A673 (cell line): Measurements from ENCODE around the gene GCGR. TPM values are rescaled to one million over a fixed set of nuclear protein-coding genes. Genes with fewer than 3 reads are reported as not detected.

Experiments used
- BruUV-seq: library from RNA; stranded (reverse); fragments of 400-500 nt; replicated peaks from 2 replicates; lab custom pipeline; 2021; lab: Mats Ljungman, UMichigan
- CTCF ChIA-PET: fragments of 300-600 bp; sonication (Branson Sonifier 250); formaldehyde crosslinking; loops from one replicate; lab custom pipeline; 2022; ENCODE audit warnings: antibody characterized with exemption; lab: Charles Lee
- POLR2A ChIA-PET: fragments of 300-600 bp; sonication (Branson Sonifier 250); formaldehyde crosslinking; loops from one replicate; lab custom pipeline; 2022; ENCODE audit warnings: antibody characterized with exemption; ENCODE audit not compliant: low non-redundant PET; lab: Charles Lee
- DNase-seq: peaks from one replicate; pipeline ENCODE4 v3.0.0-alpha.2; 2015; ENCODE audit warnings: low spot score
- H3K27ac ChIP-seq: fragments of 200-600 bp; sonication (generic); 2 replicates; pipeline ENCODE4 v1.5.1; 2016; ENCODE audit warnings: mixed run types, low read depth, mild to moderate bottlenecking, mixed read lengths, antibody characterized with exemption, low read length; ENCODE audit not compliant: poor library complexity, severe bottlenecking
- H3K27me3 ChIP-seq: fragments of 200-600 bp; sonication (generic); replicated peaks from 2 replicates; pipeline ENCODE4 v1.6.1; 2017; ENCODE audit warnings: mixed run types, low read depth, mild to moderate bottlenecking, mixed read lengths, antibody characterized with exemption, low read length; ENCODE audit not compliant: insufficient read depth, poor library complexity
- H3K36me3 ChIP-seq: fragments of 200-600 bp; sonication (generic); 2 replicates; pipeline ENCODE4 v1.6.1; 2016; ENCODE audit warnings: mixed run types, mild to moderate bottlenecking, mixed read lengths, antibody characterized with exemption, low read length; ENCODE audit not compliant: insufficient read depth, poor library complexity, severe bottlenecking
- H3K4me1 ChIP-seq: fragments of 200-600 bp; sonication (generic); 2 replicates; pipeline ENCODE4 v1.6.1; 2017; ENCODE audit warnings: mixed run types, mild to moderate bottlenecking, mixed read lengths, antibody characterized with exemption, low read length; ENCODE audit not compliant: insufficient read depth, poor library complexity, severe bottlenecking
- H3K4me3 ChIP-seq: fragments of 200-600 bp; sonication (generic); 2 replicates; pipeline ENCODE4 v1.5.1; 2016; ENCODE audit warnings: low read depth, mixed run types, mild to moderate bottlenecking, mixed read lengths, low read length; ENCODE audit not compliant: poor library complexity, severe bottlenecking
- H3K9me3 ChIP-seq: fragments of 200-600 bp; sonication (generic); 2 replicates; pipeline ENCODE4 v1.6.1; 2016; ENCODE audit warnings: mixed run types, low read depth, mild to moderate bottlenecking, mixed read lengths, antibody characterized with exemption, low read length; ENCODE audit not compliant: poor library complexity, severe bottlenecking
- EZH2 ChIP-seq: fragments of 200-600 bp; sonication (generic); IDR thresholded peaks from 2 replicates; pipeline ENCODE4 v1.6.1; 2017; ENCODE audit warnings: borderline replicate concordance, low read depth, mild to moderate bottlenecking, mixed read lengths, antibody characterized with exemption, low read length; ENCODE audit not compliant: poor library complexity, severe bottlenecking
- intact Hi-C: fragments of 100-400 bp; cut with micrococcal nuclease; formaldehyde crosslinking; loops from one replicate; pipeline ENCODE4 v1.10.0; 2022; ENCODE audit not compliant: unreplicated experiment
- total RNA-seq: library from RNA; stranded (reverse); gene quantifications from 2 replicates; pipeline ENCODE4 v1.2.3, GENCODE V29; 2021
- TF ChIP-seq, protein P1 (sequence below): fragments of 300-800, 200-600 bp; sonication (generic); conservative IDR thresholded peaks from 2 replicates; pipeline ENCODE4 v1.5.1; 2017; ENCODE audit warnings: low read depth, mild to moderate bottlenecking, antibody characterized with exemption, low read length, moderate library complexity, mixed read lengths

The GCGR gene
- total RNA-seq, 1 experiment from 2014 or later = not detected

DNA sequence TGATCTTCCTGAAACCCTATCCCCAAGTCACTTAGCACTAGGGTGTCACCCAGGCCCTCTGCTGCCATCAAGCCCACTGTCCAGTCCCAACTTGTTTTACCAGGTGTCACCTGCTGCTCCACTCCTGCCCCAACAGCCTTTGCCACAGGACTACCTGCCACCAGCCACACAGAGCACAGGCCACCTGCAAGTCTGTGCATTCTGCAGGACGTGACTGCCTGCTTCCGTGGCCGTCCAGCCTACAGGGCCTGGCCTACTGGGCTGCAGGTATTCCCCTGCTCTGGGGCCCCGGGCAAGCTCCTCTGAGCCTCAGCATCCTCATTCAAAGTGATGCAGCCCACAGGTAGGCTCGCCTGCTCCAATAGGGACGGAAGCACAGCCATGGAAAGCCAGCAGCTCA, 25.9 kb downstream of the GCGR start:
- Histone ChIP-seq H3K27ac (no peak overlapping the region), H3K36me3 (no peaks in the 10 kb centered on the region), H3K9me3 (no peaks in the 10 kb centered on the region), H3K27me3 (no peaks in the 10 kb centered on the region), H3K4me3 (no peak overlapping the region), H3K4me1 (peaks cover 9% of the 10 kb centered on the region)
- intact Hi-C loops = no loop called here
- DNase-seq = no peak
- BruUV-seq = no TSS peak
- ChIA-PET POLR2A (no interaction called here), CTCF (no interaction called here)
- no peak for TF ChIP-seq EZH2
- TF ChIP-seq, protein P1, sequence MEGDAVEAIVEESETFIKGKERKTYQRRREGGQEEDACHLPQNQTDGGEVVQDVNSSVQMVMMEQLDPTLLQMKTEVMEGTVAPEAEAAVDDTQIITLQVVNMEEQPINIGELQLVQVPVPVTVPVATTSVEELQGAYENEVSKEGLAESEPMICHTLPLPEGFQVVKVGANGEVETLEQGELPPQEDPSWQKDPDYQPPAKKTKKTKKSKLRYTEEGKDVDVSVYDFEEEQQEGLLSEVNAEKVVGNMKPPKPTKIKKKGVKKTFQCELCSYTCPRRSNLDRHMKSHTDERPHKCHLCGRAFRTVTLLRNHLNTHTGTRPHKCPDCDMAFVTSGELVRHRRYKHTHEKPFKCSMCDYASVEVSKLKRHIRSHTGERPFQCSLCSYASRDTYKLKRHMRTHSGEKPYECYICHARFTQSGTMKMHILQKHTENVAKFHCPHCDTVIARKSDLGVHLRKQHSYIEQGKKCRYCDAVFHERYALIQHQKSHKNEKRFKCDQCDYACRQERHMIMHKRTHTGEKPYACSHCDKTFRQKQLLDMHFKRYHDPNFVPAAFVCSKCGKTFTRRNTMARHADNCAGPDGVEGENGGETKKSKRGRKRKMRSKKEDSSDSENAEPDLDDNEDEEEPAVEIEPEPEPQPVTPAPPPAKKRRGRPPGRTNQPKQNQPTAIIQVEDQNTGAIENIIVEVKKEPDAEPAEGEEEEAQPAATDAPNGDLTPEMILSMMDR = no peak

DNA sequence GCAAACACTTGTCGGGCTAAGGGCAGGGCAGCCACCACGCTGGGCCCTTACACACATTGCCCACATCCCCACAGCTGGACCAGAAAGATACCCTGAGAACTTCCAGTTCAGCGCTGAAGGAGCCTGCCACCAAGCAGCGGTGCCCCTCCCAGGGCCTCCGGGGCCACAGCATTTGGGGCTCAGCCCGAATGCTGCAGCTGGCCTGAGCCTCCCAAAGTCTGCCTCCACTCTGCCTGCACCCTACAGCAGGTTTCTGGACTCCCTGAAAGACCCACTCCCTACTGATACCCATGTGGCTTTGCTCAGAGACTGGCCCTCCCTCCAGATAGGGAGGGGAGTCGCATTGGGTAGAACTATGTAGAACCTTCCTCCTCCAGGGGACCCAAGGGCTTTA, 27.6 kb downstream of the GCGR start:
- no peak for TF ChIP-seq EZH2
- TF ChIP-seq, protein P1 = no peak
- intact Hi-C loops = no loop called here
- peak overlapping the region; percentile 86 for H3K4me3 ChIP-seq
- DNase-seq = no peak
- no peaks in the 10 kb centered on the region for H3K9me3 ChIP-seq
- H3K4me1 ChIP-seq = peaks cover 9% of the 10 kb centered on the region
- peak overlapping the region; percentile 51 for H3K27ac ChIP-seq
- H3K27me3 ChIP-seq = no peaks in the 10 kb centered on the region
- ChIA-PET CTCF (no interaction called here), POLR2A (no interaction called here)
- BruUV-seq = no TSS peak
- no peaks in the 10 kb centered on the region for H3K36me3 ChIP-seq

DNA sequence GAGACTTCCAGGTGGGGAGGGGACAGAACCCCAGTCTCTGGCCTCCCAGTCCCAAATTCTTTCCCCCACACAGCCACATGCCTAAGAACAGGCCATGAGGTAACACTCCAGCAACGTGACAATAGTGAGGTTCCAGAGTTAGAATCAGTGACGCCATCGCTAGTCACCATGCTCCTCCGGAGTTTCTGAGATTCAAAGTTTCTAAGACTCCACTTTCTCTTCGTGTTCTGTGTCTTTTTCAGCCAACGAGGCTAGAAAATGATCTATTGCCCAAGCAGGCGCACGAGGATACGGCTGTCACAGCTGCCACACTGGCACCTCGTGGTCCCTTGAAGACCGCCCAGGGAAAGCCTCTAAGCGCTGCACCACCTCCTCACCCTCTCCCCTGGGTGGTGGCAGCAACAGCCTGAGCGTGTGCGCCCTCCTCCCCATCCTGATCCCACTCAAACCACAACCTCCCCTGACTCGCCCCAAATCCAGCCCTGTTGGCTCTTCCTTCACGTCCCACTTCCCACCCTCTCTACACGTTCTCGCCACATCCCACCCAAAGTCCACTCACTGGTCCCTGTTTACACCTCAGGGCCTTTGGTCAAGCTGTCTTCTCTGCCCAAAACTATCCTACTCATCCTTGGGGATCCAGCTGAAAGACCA, 28.1 kb downstream of the GCGR start:
- no peaks in the 10 kb centered on the region for H3K27me3 ChIP-seq
- intact Hi-C loops = no loop called here
- ChIA-PET CTCF (no interaction called here), POLR2A (no interaction called here)
- H3K4me1 ChIP-seq = peaks cover 9% of the 10 kb centered on the region
- H3K27ac ChIP-seq = peak overlapping the region; percentile 84
- no peaks in the 10 kb centered on the region for H3K9me3 ChIP-seq
- BruUV-seq = TSS peak; percentile 57
- peak; percentile 61 for DNase-seq
- no peaks in the 10 kb centered on the region for H3K36me3 ChIP-seq
- H3K4me3 ChIP-seq = peak overlapping the region; percentile 86
- TF ChIP-seq EZH2 = no peak
- TF ChIP-seq, protein P1 = no peak
